ENCODE results near the gene NET1. TPM values are rescaled to one million over a fixed set of nuclear protein-coding genes. Genes with fewer than 3 reads are reported as not detected.
"Not testable (repeated sequence)": the region's sequence is repeated elsewhere in the genome, so short reads cannot be mapped to it uniquely, and the experiment has no call there.

Gene NET1
- total RNA-seq, 2 donors from 2014 or later: 174 to 455 TPM

GRCh38 chr10:5402798-5403197 lies 9.6 kb upstream of the NET1 start:
- H3K27ac ChIP-seq: no peak overlapping the region
- no peaks in the 10 kb centered on the region for H3K27me3 ChIP-seq
- intact Hi-C loops (cut with DNase I): no loop called here
- no peaks in the 10 kb centered on the region for H3K36me3 ChIP-seq
- H3K4me3 ChIP-seq: no peak overlapping the region
- peak; percentile 56 for DNase-seq
- no peak for TF ChIP-seq CTCF (IDR thresholded peaks at IDR 0.05)
- no peaks in the 10 kb centered on the region for H3K4me1 ChIP-seq
- H3K9me3 ChIP-seq: no peaks in the 10 kb centered on the region
- H3K9ac ChIP-seq (ENCODE audit: low read depth in 2 of 2, low read length in 2 of 2): peak overlapping the region in 1 of 2 donors; percentile 14

- Histone ChIP-seq H3K9me3 (no peaks in the 10 kb centered on the region), H3K9ac (ENCODE audit: low read depth in 2 of 2, low read length in 2 of 2) (peak within 1 kb of the TSS in 1 of 2 donors; percentile 57), H3K27me3 (no peaks in the 10 kb centered on the region), H3K4me3 (peak within 1 kb of the TSS; percentile 11), H3K4me1 (no peaks in the 10 kb centered on the region), H3K27ac (peak within 1 kb of the TSS; percentile 7), H3K36me3 (no peaks in the 10 kb centered on the region)
- peak; percentile 68 for DNase-seq
- no peak for TF ChIP-seq CTCF (IDR thresholded peaks at IDR 0.05)
- intact Hi-C loops (cut with DNase I): no loop called here
These were observed 7.9 kb upstream of the NET1 start, which contains the start of gene TUBAL3 for GRCh38 chr10:5404208-5405041. Gene TUBAL3 (minus strand): TSS chr10:5404828. CDS start chr10:5404792, 36 bp downstream.

GRCh38 chr10:5406918-5407317 lies 5.4 kb upstream of the NET1 start:
- H3K9ac ChIP-seq (ENCODE audit: low read depth in 2 of 2, low read length in 2 of 2): no peak overlapping the region
- intact Hi-C loops (cut with DNase I): no loop called here
- H3K27me3 ChIP-seq: no peaks in the 10 kb centered on the region
- no peaks in the 10 kb centered on the region for H3K4me1 ChIP-seq
- no peaks in the 10 kb centered on the region for H3K36me3 ChIP-seq
- no peak overlapping the region for H3K27ac ChIP-seq
- no peak overlapping the region for H3K4me3 ChIP-seq
- TF ChIP-seq CTCF (IDR thresholded peaks at IDR 0.05): no peak
- no peak for DNase-seq
- no peaks in the 10 kb centered on the region for H3K9me3 ChIP-seq

GRCh38 chr10:5410787-5411186 lies 1.6 kb upstream of the NET1 start:
- intact Hi-C loops (cut with DNase I); H3K27ac ChIP-seq; DNase-seq; H3K27me3 ChIP-seq; H3K36me3 ChIP-seq; H3K9me3 ChIP-seq; H3K4me3 ChIP-seq; H3K4me1 ChIP-seq; H3K9ac ChIP-seq (ENCODE audit: low read depth in 2 of 2, low read length in 2 of 2): not testable (repeated sequence)

- Histone ChIP-seq H3K36me3 (no peaks in the 10 kb centered on the region), H3K9me3 (no peaks in the 10 kb centered on the region), H3K4me1 (no peaks in the 10 kb centered on the region), H3K4me3 (peak overlapping the region; percentile 79), H3K27ac (no peak overlapping the region), H3K9ac (ENCODE audit: low read depth in 2 of 2, low read length in 2 of 2) (peak overlapping the region in 1 of 2 donors; percentile 32), H3K27me3 (no peaks in the 10 kb centered on the region)
- DNase-seq: no peak
- intact Hi-C loops (cut with DNase I): no loop called here
- no peak for TF ChIP-seq CTCF (IDR thresholded peaks at IDR 0.05)
These were observed 448 bp upstream of the NET1 start for GRCh38 chr10:5411941-5412276.
